GM19397 (cell line): ENCODE measurements around the gene FCAR.
"Not testable (repeated sequence)": the region's sequence is repeated elsewhere in the genome, so short reads cannot be mapped to it uniquely, and the experiment has no call there.

Experiments
- ATAC-seq: cut with Tn5 transposase; IDR thresholded peaks from one replicate; pipeline ENCODE4 v1.9.1; 2021; ENCODE audit warnings: mild to moderate bottlenecking, moderate library complexity; ENCODE audit not compliant: unreplicated experiment

Gene FCAR

GRCh38 chr19:54893406-54893805 is 19.4 kb downstream of the FCAR start:
- ATAC-seq, result no peak

GRCh38 chr19:54894106-54894505 is 20.1 kb downstream of the FCAR start:
- ATAC-seq, result not testable (repeated sequence)

- ATAC-seq, result no peak
Observed at GRCh38 chr19:54896036-54896435, 22.0 kb downstream of the FCAR start.

- not testable (repeated sequence) for ATAC-seq
Observed at GRCh38 chr19:54898685-54899084, 24.6 kb downstream of the FCAR start.

- ATAC-seq, result not testable (repeated sequence)
Observed at GRCh38 chr19:54899646-54900045, 25.6 kb downstream of the FCAR start.

- ATAC-seq, result not testable (repeated sequence)
Observed at GRCh38 chr19:54901153-54901552, 27.1 kb downstream of the FCAR start.

- no peak for ATAC-seq
Observed at GRCh38 chr19:54902061-54902460, 28.0 kb downstream of the FCAR start.

- no peak for ATAC-seq
Observed at GRCh38 chr19:54903303-54903702, 29.3 kb downstream of the FCAR start.

- not testable (repeated sequence) for ATAC-seq
Observed at GRCh38 chr19:54904261-54904660, 30.2 kb downstream of the FCAR start.

- no peak for ATAC-seq
Observed at GRCh38 chr19:54905421-54905802, 31.4 kb downstream of the FCAR start.

- no peak for ATAC-seq
Observed at GRCh38 chr19:54905803-54906511, 31.9 kb downstream of the FCAR start, which contains the start of gene NCR1. NCR1 (plus strand) TSS chr19:54906148; CDS start chr19:54906188, 40 bp downstream.

GRCh38 chr19:54906819-54907218 is 32.8 kb downstream of the FCAR start:
- no peak for ATAC-seq

GRCh38 chr19:54907899-54908298 is 33.9 kb downstream of the FCAR start:
- ATAC-seq, result not testable (repeated sequence)

GRCh38 chr19:54916822-54917221 is 42.8 kb downstream of the FCAR start:
- no peak for ATAC-seq

- ATAC-seq, result no peak
Observed at GRCh38 chr19:54918499-54918898, 44.5 kb downstream of the FCAR start.

- not testable (repeated sequence) for ATAC-seq
Observed at GRCh38 chr19:54919646-54920563, 45.9 kb downstream of the FCAR start.

- ATAC-seq, result no peak
Observed at GRCh38 chr19:54921082-54921481, 47.0 kb downstream of the FCAR start.

- ATAC-seq, result no peak
Observed at GRCh38 chr19:54923276-54923675, 49.2 kb downstream of the FCAR start.

GRCh38 chr19:54928299-54928698 is 54.3 kb downstream of the FCAR start:
- ATAC-seq, result no peak

GRCh38 chr19:54937926-54938325 is 63.9 kb downstream of the FCAR start:
- no peak for ATAC-seq

- no peak for ATAC-seq
Observed at GRCh38 chr19:54938906-54939305, 64.9 kb downstream of the FCAR start.

GRCh38 chr19:54939538-54939937 is 65.5 kb downstream of the FCAR start:
- not testable (repeated sequence) for ATAC-seq
